Measurements from ENCODE around the gene NAPEPLD.
"Not testable (repeated sequence)": the region's sequence is repeated elsewhere in the genome, so short reads cannot be mapped to it uniquely, and the experiment has no call there.

Gene NAPEPLD

DNA sequence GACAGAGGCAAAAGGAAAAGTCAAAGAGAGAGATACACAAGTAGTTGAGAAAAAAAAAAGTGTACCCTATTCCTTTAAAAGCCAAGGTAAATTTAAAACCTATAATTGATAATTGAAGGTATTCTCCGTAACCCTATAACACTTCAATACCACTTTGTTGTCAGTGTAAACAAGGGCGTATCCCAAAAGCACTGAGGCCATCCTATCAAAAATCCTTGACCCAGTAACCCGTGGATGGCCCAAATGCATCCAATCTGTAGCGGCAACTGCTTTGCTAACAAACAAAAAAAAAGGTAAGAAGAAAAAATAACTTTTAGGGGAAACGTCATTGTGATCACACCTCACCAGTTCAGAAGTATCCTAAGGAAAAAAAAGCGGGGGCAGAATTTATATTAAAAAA, 5.1 kb upstream of the NAPEPLD start:
- in situ Hi-C loops (cut with HindIII; ENCODE audit: low sequenced_read_pairs): no loop called here
- DNase-seq (ENCODE audit: low read depth): no peak

GRCh38 chr7:103152744-103153617, 4.1 kb upstream of the NAPEPLD start:
- in situ Hi-C loops (cut with HindIII; ENCODE audit: low sequenced_read_pairs); H3K4me3 ChIP-seq (ENCODE audit: low read depth, low read length); DNase-seq (ENCODE audit: low read depth): not testable (repeated sequence)

More for the DNA sequence above, 5.1 kb upstream of the NAPEPLD start:
- TF ChIP-seq CTCF (IDR thresholded peaks at IDR 0.05; ENCODE audit: low read depth, low read length, missing control alignments): no peak
- H3K4me3 ChIP-seq (ENCODE audit: low read depth, low read length): no peak overlapping the region

- H3K4me3 ChIP-seq (ENCODE audit: low read depth, low read length); in situ Hi-C loops (cut with HindIII; ENCODE audit: low sequenced_read_pairs); DNase-seq (ENCODE audit: low read depth): not testable (repeated sequence)
Observed at GRCh38 chr7:103151993-103152676, 3.2 kb upstream of the NAPEPLD start.

GRCh38 chr7:103150192-103150591, 1.3 kb upstream of the NAPEPLD start:
- no peak overlapping the region for H3K4me3 ChIP-seq (ENCODE audit: low read depth, low read length)
- no peak for DNase-seq (ENCODE audit: low read depth)
- TF ChIP-seq CTCF (IDR thresholded peaks at IDR 0.05; ENCODE audit: low read depth, low read length, missing control alignments): no peak
- in situ Hi-C loops (cut with HindIII; ENCODE audit: low sequenced_read_pairs): no loop called here

DNA sequence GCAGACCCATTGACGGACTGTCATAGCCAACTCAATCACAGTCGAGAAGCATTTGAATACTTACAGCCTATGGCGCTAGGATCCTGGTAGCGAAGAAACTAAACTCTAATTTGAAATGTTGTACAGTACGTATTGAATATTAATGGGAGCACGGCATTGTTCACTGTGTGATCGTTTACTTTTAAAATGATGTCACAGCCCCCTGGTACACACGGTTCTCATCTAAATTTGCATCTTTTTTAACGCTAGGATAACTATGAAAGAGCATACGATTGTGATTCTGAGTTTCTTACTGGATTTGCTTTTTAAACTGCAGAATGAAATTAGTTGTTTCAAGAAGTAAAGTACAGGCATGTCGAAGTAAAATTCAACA, 895 bp upstream of the NAPEPLD start:
- DNase-seq (ENCODE audit: low read depth): no peak
- no peak for TF ChIP-seq CTCF (IDR thresholded peaks at IDR 0.05; ENCODE audit: low read depth, low read length, missing control alignments)
- in situ Hi-C loops (cut with HindIII; ENCODE audit: low sequenced_read_pairs): no loop called here
- H3K4me3 ChIP-seq (ENCODE audit: low read depth, low read length): peak overlapping the region; percentile 52

GRCh38 chr7:103148131-103148993, 537 bp downstream of the NAPEPLD start:
- in situ Hi-C loops (cut with HindIII; ENCODE audit: low sequenced_read_pairs): no loop called here
- no peak for TF ChIP-seq CTCF (IDR thresholded peaks at IDR 0.05; ENCODE audit: low read depth, low read length, missing control alignments)
- DNase-seq (ENCODE audit: low read depth): no peak
- peak overlapping the region; percentile 52 for H3K4me3 ChIP-seq (ENCODE audit: low read depth, low read length)

GRCh38 chr7:103144754-103145153, 4.1 kb downstream of the NAPEPLD start:
- not testable (repeated sequence) for DNase-seq (ENCODE audit: low read depth)

More at GRCh38 chr7:103144754-103145153, 4.1 kb downstream of the NAPEPLD start:
- H3K4me3 ChIP-seq (ENCODE audit: low read depth, low read length); in situ Hi-C loops (cut with HindIII; ENCODE audit: low sequenced_read_pairs): not testable (repeated sequence)

All from astrocyte of the cerebellum (primary cell).